Stimulated activated CD8-positive, alpha-beta memory T cell treated with anti-CD3 and anti-CD28 coated beads, Interleukin-15, amount 100 ng/mL, for 1 hour (primary cell): ENCODE measurements around the gene HAS3.
A peak's percentile ranks its signal among the peaks of the same experiment; 100 is the strongest.

Experiments
- DNase-seq: peaks from one replicate; pipeline ENCODE4 v3.0.0-alpha.2; 2020; ENCODE audit warnings: low read depth

Gene HAS3

GRCh38 chr16:69089091-69089910, 16.2 kb upstream of the HAS3 start:
- no peak for DNase-seq

- DNase-seq = no peak
Observed at GRCh38 chr16:69093974-69094373, 11.5 kb upstream of the HAS3 start.

GRCh38 chr16:69094501-69094900, 11.0 kb upstream of the HAS3 start:
- no peak for DNase-seq

- no peak for DNase-seq
Observed at GRCh38 chr16:69095193-69095592, 10.3 kb upstream of the HAS3 start.

- DNase-seq = no peak
Observed at GRCh38 chr16:69100071-69100691, 5.3 kb upstream of the HAS3 start.

GRCh38 chr16:69106491-69107315, 1.2 kb downstream of the HAS3 start:
- no peak for DNase-seq

- DNase-seq = no peak
Observed at GRCh38 chr16:69107316-69107962, 2.0 kb downstream of the HAS3 start.

GRCh38 chr16:69108064-69108904, 2.8 kb downstream of the HAS3 start:
- DNase-seq = no peak

- DNase-seq = no peak
Observed at GRCh38 chr16:69108905-69109252, 3.4 kb downstream of the HAS3 start.

- no peak for DNase-seq
Observed at GRCh38 chr16:69109486-69110270, 4.2 kb downstream of the HAS3 start.

GRCh38 chr16:69110406-69110805, 5.0 kb downstream of the HAS3 start:
- no peak for DNase-seq

- no peak for DNase-seq
Observed at GRCh38 chr16:69111216-69111875, 5.9 kb downstream of the HAS3 start.

- no peak for DNase-seq
Observed at GRCh38 chr16:69111876-69112230, 6.4 kb downstream of the HAS3 start.

GRCh38 chr16:69112285-69113129, 7.1 kb downstream of the HAS3 start:
- peak; percentile 26 for DNase-seq

GRCh38 chr16:69113216-69113615, 7.8 kb downstream of the HAS3 start:
- DNase-seq = no peak

GRCh38 chr16:69114346-69114975, 9.0 kb downstream of the HAS3 start:
- no peak for DNase-seq

GRCh38 chr16:69114976-69115355, 9.5 kb downstream of the HAS3 start:
- DNase-seq = no peak

- no peak for DNase-seq
Observed at GRCh38 chr16:69115361-69115760, 9.9 kb downstream of the HAS3 start.

GRCh38 chr16:69115837-69116236, 10.4 kb downstream of the HAS3 start:
- DNase-seq = no peak
